HG02798 (cell line): ENCODE results near the gene RAB11FIP4.
"Not testable (repeated sequence)": the region's sequence is repeated elsewhere in the genome, so short reads cannot be mapped to it uniquely, and the experiment has no call there.

Experiments
- ATAC-seq: cut with Tn5 transposase; IDR thresholded peaks from one replicate; pipeline ENCODE4 v1.9.1; 2021; ENCODE audit warnings: mild to moderate bottlenecking; ENCODE audit not compliant: unreplicated experiment, poor library complexity

Gene RAB11FIP4, protein sequence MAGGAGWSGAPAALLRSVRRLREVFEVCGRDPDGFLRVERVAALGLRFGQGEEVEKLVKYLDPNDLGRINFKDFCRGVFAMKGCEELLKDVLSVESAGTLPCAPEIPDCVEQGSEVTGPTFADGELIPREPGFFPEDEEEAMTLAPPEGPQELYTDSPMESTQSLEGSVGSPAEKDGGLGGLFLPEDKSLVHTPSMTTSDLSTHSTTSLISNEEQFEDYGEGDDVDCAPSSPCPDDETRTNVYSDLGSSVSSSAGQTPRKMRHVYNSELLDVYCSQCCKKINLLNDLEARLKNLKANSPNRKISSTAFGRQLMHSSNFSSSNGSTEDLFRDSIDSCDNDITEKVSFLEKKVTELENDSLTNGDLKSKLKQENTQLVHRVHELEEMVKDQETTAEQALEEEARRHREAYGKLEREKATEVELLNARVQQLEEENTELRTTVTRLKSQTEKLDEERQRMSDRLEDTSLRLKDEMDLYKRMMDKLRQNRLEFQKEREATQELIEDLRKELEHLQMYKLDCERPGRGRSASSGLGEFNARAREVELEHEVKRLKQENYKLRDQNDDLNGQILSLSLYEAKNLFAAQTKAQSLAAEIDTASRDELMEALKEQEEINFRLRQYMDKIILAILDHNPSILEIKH

DNA sequence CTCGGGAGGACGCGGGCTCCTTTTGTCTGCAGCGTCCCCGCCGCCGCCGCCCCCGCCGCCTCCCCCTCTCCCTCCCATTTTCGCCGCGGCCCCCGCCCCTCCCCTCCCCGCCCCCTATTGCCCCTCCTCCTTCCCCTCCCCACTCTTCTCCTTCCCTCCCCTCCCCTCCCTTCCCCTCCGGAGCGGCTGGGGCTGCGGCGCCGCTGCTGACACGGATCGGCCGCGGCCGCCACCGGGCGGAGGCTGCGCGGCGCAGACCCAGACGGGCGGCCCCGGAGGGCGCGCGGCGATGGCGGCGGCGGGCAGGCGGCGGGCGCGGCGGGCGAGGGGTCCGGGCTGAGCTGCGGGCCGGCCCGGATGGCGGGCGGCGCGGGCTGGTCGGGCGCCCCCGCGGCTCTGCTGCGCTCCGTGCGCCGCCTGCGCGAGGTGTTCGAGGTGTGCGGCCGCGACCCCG lies at the start of gene RAB11FIP4:
RAB11FIP4 (plus strand) TSS at position 180 of the 454 bp plus-strand sequence; CDS start at position 358, 178 bp downstream.
- no peak for ATAC-seq

DNA sequence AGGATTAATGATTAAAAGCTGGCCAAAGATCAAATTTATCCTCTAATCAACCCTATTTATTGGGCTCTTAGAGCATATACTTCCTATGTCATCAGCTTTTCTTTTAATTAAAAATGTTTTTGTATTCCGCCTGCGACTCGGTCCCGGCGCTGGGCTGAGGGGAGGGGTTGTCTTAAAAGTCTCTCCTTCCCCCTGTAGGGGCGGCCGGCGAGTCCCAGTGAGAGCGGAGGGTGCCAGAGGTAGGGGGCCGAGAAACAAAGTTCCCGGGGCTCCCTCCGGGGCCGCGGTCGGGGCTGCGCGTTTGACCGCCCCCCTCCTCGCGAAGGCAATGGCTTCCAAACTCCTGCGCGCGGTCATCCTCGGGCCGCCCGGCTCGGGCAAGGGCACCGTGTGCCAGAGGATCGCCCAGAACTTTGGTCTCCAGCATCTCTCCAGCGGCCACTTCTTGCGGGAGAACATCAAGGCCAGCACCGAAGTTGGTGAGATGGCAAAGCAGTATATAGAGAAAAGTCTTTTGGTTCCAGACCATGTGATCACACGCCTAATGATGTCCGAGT lies 46.2 kb upstream of the RAB11FIP4 start:
- not testable (repeated sequence) for ATAC-seq

DNA sequence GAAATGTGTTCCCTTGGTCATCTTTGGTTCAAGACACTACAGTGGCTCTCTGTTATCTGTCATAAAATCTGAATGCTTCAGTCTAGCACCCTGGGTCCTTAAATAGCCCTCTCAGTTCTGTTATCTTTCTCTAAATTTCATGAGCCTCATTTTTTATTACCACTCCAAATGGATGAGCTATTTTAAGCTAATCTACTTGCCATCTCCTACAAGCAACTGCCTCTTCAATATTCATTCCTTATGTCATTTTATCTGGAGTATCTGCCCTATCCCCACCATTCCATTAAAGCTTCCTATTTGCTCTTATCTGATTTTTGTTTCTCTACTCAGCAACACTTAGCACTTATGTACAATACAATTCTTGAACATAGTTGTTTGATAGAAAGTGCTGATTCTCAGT lies 42.0 kb upstream of the RAB11FIP4 start:
- ATAC-seq: no peak

DNA sequence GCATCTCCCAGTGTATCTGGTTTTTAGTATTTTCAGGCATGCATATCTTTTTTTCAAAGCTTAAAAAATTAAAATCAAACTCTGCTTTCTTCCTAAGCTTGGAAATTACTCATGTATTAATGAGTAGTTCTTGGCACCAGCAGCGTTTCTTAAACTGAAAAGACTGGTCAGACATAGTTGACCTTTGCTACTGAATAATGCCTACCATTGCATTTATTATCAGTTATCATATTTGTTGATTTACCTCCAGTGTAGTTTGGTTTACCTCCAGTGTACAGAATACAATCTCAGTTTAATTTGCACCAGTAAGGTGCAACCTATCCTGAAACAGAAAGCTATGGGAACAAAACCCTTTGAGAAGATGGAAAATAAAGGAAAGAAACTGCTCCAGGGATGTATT lies 35.5 kb upstream of the RAB11FIP4 start:
- no peak for ATAC-seq

DNA sequence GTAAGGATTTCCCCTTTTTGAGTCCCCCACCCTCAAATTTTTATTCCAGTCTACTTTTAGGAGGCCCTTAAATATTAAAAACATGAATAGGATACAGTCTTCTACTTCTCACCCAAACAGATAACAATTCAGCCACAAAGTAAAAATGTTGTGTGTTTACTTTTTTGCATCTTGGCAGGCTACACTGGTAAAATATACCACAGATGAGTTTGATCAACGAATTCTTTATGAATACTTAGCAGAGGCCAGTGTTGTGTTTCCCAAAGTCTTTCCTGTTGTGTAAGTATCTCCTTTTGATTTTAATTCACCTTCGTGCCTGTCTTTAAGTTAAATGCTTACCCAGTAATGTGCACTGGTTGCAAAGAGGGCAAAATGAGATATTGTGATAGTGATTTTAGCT lies 34.4 kb upstream of the RAB11FIP4 start:
- ATAC-seq: no peak

DNA sequence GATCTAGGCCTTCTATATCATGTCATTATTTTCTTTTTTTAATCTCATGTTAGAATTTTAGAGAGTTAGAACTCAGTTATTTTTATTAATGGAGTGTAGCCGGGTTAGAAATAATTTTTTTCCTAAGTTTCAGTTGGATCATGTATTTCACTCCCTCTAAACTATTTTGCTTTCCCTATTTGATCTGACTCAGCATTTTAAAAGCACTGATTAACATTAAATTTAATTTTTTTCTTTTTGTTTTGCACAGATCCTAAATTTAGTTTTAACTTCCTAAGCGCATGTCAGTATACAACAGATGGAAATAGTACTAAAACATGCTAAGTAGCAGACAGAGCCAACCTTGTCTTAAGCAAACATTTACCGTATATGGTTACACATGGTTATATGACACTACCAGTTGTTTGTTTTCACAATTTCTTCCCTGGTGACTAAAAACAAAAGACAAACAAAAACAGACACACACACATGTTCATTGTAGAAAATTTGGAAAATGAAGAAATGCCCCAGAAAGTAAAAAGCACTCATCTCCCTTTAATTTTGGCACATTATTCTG lies 33.6 kb upstream of the RAB11FIP4 start:
- no peak for ATAC-seq

DNA sequence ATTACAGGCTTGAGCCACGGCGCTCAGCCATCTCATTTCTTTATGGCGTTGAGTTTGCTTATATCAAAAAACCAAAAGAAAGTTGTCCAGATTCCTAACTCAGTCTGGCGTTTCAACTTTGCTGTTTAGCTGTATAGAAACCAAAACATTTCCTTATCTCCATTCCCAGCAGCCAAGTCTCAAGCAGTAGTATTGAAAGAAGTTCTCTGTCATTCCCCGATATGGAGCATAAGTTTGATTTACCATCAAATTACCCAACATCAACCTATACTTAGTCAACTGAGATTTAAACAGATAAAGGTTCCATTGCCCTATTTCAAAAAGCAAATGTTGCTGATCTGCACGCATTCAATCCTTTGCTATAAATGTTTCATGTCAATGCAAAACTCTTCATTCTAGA lies 27.5 kb upstream of the RAB11FIP4 start:
- no peak for ATAC-seq

DNA sequence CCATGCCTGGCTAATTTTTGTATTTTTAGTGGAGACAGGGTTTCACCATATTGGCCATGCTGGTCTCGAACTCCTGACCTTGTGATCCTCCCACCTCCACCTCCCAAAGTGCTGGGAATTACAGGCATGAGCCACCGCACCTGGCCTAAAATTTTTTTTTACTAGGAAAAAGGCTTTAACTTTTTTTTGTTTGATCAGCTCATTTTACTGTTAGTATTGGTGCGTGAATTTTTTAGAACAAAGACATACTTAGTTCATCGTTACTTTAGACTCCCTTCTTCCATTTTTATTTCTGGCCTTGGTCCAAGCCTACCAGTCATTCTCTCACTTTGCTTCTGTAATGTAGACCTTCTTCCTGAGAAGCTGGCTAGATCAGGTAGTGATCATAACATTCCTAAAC lies 25.4 kb upstream of the RAB11FIP4 start:
- no peak for ATAC-seq

DNA sequence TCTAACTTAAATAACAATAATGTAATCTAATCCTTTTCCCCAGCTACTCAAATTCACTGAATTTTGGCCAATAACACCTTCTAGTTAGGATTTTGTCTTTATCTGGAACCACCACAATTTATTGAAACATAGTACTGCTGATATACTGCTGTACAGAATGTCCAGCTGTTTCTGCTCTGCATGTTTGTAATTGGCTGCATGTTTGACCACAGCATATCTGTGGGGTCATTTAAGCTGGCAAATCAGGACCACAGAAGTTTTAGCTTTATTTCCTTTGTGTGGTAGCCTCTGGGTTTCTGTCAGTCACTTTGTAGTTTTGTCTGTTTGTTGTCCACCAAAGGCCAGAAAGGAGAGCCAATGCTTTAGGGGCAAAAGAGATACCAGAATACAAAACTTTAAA lies 22.2 kb upstream of the RAB11FIP4 start:
- ATAC-seq: no peak

DNA sequence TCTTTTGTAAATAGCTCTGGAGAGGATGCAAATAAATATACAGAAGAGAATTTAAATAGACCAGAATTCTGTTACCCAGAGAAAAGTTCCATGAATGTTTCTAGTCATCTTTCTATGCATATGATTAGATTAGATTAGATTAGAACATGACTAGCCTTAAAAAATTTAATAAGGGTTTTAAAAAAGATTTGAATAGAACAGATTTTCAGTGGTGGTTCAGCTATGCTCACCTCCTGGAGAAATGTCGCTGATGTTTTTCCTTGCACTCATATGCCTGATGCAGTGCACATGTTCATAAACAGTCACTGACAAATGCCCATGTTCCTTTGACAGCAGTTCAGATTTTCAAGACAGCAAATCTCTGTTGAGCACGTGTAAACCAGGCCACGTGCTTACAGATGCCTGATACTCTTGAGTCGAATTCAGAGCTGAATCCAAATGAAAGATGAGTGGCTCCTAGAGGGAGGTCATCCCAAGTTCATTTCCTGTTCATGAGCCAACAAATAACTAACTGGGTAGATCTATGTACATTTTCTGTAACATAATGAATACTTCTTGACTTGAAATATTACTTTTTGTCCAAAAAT lies 19.9 kb upstream of the RAB11FIP4 start:
- no peak for ATAC-seq

DNA sequence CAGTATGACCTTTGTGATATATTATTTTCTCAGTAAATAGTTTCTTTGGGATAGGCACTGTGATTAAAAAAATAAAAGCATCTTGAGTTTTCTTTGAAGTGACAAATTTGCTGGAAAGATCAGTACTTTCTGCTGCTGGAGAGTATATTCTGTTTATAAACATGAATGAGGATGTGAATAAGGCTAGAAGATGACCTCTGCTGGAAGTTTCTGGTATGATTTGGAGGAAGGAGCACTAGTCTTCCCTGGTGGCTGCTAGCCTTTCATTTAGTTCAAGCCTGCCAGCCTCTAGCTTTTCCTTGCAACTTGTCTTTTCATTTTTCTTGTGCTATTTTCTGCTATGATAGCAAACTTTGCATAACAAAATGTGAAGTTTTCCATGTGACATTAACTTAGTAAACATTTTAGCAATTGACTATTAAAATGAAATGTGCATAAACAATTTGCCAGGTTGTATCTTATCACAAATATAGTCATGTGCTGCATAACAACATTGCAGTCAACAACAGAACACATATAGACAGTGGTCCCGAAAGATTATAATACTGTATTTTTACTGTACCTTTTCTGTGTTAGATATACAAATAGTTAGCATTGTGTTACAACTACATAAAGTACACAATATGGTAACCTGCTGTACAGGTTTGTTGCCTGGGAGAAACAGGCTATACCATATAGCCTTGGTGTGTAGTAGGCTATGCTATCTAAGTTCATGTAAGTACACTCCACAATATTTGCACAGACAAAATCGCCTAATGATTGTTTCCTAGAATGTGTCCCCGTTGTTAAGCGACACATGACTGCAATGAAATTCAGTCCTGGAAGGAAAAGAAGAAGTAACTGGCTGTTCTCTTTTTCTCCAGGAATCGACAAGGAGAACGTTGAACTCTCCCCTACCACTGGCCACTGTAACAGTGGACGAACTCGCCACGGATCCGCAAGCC lies 18.1 kb upstream of the RAB11FIP4 start:
- ATAC-seq: peak; percentile 65

DNA sequence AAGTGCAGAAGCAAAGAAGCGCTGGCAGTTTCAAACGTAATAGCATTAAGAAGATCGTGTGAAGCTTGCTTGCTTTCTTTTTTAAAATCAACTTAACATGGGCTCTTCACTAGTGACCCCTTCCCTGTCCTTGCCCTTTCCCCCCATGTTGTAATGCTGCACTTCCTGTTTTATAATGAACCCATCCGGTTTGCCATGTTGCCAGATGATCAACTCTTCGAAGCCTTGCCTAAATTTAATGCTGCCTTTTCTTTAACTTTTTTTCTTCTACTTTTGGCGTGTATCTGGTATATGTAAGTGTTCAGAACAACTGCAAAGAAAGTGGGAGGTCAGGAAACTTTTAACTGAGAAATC lies 17.4 kb upstream of the RAB11FIP4 start:
- ATAC-seq: no peak

DNA sequence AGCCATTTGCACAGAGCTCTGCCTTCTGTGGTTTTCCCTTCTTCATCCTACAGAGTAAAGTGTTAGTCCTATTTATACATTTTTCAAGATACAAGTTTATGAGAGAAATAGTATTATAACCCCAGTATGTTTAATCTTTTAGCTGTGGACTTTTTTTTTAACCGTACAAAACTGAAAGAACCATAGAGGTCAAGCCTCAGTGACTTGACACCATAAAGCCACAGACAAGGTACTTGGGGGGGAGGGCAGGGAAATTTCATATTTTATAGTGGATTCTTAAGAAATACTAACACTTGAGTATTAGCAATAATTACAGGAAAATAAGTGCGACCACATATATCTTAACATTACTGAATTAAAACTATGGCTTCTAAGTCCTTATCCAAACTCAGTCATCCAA lies 17.0 kb upstream of the RAB11FIP4 start:
- ATAC-seq: no peak

DNA sequence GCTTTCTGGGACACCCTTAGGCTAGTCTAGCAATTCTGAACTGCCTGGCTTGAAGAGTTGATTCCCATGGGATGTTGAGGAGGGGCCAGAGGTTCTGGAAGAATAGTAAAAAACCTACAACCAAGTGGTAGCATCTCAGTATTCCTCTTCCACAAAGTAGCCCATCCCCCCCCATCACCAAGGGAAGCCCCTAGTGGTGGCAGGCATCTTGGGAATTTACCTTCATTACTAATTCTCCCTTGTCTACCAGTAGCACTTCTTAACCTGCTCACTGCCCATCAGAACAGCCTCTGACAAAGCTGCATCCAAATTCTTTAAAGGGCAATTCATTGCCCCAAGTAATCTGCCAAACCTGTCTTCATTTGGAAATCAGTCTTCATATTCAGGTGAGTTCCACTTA lies 12.8 kb upstream of the RAB11FIP4 start:
- no peak for ATAC-seq

DNA sequence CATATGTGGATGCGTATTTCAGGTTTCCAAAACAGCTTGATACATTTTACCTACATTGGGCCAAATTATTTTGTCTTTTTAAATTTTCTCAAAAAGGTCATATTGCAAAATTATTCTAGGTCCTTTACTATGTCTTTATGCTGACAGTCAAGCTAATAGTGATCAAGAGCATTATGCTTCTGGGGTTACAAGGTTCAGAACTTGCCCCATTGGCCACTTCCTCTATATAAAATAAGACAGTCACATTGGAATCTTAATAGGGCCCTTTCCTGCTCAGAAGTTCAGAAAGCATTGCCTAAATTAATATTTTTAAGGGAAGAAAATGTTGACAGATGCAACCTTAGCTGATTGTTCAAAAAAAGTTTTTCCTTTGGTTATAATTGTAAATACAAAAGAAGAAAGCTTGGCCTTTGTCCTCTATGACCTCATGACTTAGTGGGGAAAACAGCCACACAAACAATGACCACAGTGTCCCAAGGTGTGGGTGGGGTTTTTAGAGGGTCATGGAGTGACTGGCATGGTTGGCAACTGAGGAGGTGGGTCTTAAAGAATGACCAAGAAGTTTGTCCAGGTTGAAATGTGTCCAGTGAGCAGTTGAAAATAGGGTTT lies 11.8 kb upstream of the RAB11FIP4 start:
- ATAC-seq: no peak

DNA sequence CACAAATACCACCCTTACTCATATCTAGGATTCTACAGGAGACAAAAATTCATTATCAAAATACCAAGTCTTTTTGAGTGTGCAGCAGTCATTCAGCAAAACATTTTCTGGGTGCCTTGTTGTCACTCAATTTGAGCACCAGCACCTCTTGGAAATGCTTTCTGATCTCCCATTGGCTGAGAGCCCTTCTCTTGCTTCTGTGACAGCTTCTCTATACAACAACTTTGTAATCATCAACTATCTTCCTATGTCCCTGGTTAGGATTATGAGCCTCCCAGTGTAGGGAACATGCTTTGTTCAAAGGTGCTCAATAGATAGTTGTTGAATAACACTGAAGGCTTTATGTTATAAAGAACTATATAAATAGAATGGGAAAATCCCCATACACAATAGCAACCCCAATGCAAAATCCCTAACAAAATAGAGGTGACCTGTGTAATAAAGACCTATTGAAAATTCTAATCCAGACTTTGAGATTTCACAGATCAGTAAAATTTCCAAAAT lies 10.3 kb upstream of the RAB11FIP4 start:
- no peak for ATAC-seq

DNA sequence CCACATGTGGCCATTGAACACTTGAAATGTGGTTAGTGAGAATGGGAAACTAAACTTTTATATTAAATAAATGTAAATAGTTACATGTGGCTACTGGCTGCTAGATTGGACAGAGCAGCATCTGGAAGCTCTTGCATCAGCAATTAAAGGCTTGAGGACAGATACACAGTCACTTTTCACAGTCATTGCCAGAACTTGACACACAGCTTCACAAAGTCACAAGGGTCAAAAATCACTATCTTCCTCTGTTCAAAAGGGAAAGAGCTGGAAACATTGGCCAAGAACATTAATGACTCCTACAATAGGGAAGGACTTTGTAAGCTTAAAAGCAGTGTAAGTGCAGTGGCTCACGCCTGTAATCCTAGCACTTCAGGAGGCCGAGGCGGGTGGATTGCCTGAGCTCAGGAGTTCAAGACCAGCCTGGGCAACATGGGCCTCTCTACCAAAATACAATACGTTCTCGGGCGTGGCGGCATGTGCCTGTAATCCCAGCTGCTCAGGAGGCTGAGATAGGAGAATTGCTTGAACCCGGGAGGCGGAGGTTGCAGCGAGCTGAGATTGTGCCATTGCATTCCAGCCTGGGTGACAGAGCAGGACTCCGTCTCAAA lies 8.7 kb upstream of the RAB11FIP4 start:
- ATAC-seq: not testable (repeated sequence)

DNA sequence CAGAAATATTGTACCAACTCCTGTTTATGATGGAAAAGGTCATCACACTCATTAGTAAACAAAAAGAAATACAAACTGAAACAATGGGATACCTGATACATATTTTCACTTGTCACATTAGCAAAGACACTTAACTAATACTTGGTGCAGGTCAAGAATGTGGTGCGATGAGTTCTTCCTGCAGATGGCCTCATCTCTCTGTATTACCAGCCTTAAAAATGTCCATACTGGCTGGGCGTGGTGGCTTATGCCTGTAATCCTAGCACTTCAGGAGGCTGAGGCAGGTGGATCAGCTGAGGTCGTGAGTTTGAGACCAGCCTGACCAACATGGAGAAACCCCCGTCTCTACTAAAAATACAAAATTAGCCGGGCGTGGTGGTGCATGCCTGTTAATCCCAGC lies 8.0 kb upstream of the RAB11FIP4 start:
- ATAC-seq: not testable (repeated sequence)
